BE2C (cell line): ENCODE results near the gene OR2T12.
"Not testable (repeated sequence)": the region's sequence is repeated elsewhere in the genome, so short reads cannot be mapped to it uniquely, and the experiment has no call there.

Experiments
- DNase-seq: peaks from one replicate; pipeline ENCODE4 v3.0.0-alpha.2; 2020
- H3K27me3 ChIP-seq: fragments of 250-450 bp; sonication (Bioruptor Pico); 2 replicates; pipeline ENCODE4 v1.5.1; 2020; ENCODE audit warnings: mild to moderate bottlenecking
- H3K36me3 ChIP-seq: fragments of 250-450 bp; sonication (Bioruptor Pico); 2 replicates; pipeline ENCODE4 v1.5.1; 2020; ENCODE audit warnings: mild to moderate bottlenecking
- H3K4me1 ChIP-seq: fragments of 250-450 bp; sonication (Bioruptor Pico); 2 replicates; pipeline ENCODE4 v1.5.1; 2020
- H3K4me3 ChIP-seq: 2 replicates; pipeline ENCODE4 v1.5.1; 2011; ENCODE audit warnings: low read depth, low read length
- H3K9me3 ChIP-seq: fragments of 250-450 bp; sonication (Bioruptor Pico); 2 replicates; pipeline ENCODE4 v1.5.1; 2020
- CTCF ChIP-seq: IDR thresholded peaks from 2 replicates; pipeline ENCODE4 v1.5.1; 2012; ENCODE audit warnings: mild to moderate bottlenecking, low read depth, low read length

The OR2T12 gene

GRCh38 chr1:248306103-248306502 is 2.9 kb upstream of the OR2T12 start:
- Histone ChIP-seq H3K4me3 (no peak overlapping the region), H3K27me3 (no peaks in the 10 kb centered on the region), H3K4me1 (no peaks in the 10 kb centered on the region), H3K9me3 (no peaks in the 10 kb centered on the region), H3K36me3 (no peaks in the 10 kb centered on the region)
- TF ChIP-seq CTCF: no peak
- DNase-seq: no peak

GRCh38 chr1:248305672-248306071 is 2.4 kb upstream of the OR2T12 start:
- H3K36me3 ChIP-seq, DNase-seq, H3K4me1 ChIP-seq, H3K4me3 ChIP-seq, H3K9me3 ChIP-seq, H3K27me3 ChIP-seq: not testable (repeated sequence)

- DNase-seq: no peak
- Histone ChIP-seq H3K36me3 (no peaks in the 10 kb centered on the region), H3K4me1 (no peaks in the 10 kb centered on the region), H3K4me3 (no peak overlapping the region), H3K27me3 (no peaks in the 10 kb centered on the region), H3K9me3 (no peaks in the 10 kb centered on the region; the same call in 1 of the 2 replicates)
- TF ChIP-seq CTCF: no peak
Observed at GRCh38 chr1:248288391-248288790, 14.8 kb downstream of the OR2T12 start.

GRCh38 chr1:248277876-248278275 is 25.3 kb downstream of the OR2T12 start, which contains the start of gene OR2T33:
Gene OR2T33, minus strand, starts transcription at chr1:248277976. Its CDS starts 4,162 bp downstream, at chr1:248273814.
- no peak for DNase-seq
- H3K4me1 ChIP-seq: no peaks in the 10 kb centered on the region
- H3K9me3 ChIP-seq: no peaks in the 10 kb centered on the region; the same call in 1 of the 2 replicates
- TF ChIP-seq CTCF: no peak
- no peaks in the 10 kb centered on the region for H3K27me3 ChIP-seq
- no peaks in the 10 kb centered on the region for H3K36me3 ChIP-seq
- no peak within 1 kb of the TSS for H3K4me3 ChIP-seq

GRCh38 chr1:248273225-248273624 is 30.0 kb downstream of the OR2T12 start:
- not testable (repeated sequence) for DNase-seq, H3K4me3 ChIP-seq, H3K4me1 ChIP-seq, H3K36me3 ChIP-seq, H3K27me3 ChIP-seq, H3K9me3 ChIP-seq

- TF ChIP-seq CTCF: no peak
- no peak overlapping the region for H3K4me3 ChIP-seq
- no peaks in the 10 kb centered on the region for H3K4me1 ChIP-seq
- H3K9me3 ChIP-seq: no peaks in the 10 kb centered on the region
- H3K36me3 ChIP-seq: no peaks in the 10 kb centered on the region
- H3K27me3 ChIP-seq: no peaks in the 10 kb centered on the region
- no peak for DNase-seq
Observed at GRCh38 chr1:248268178-248268577, 35.0 kb downstream of the OR2T12 start.

GRCh38 chr1:248259309-248259708 is 43.9 kb downstream of the OR2T12 start:
- not testable (repeated sequence) for H3K4me1 ChIP-seq, DNase-seq, H3K4me3 ChIP-seq, H3K36me3 ChIP-seq, H3K9me3 ChIP-seq, H3K27me3 ChIP-seq

- TF ChIP-seq CTCF: peak; percentile 85
- no peaks in the 10 kb centered on the region for H3K9me3 ChIP-seq
- H3K36me3 ChIP-seq: no peaks in the 10 kb centered on the region
- no peaks in the 10 kb centered on the region for H3K4me1 ChIP-seq
- no peaks in the 10 kb centered on the region for H3K27me3 ChIP-seq
- no peak overlapping the region for H3K4me3 ChIP-seq
- DNase-seq: peak; percentile 41
Observed at GRCh38 chr1:248243204-248243603, 60.0 kb downstream of the OR2T12 start.
